Activated CD8-positive, alpha-beta memory T cell treated with anti-CD3 and anti-CD28 coated beads for 24 hours (primary cell): ENCODE measurements around the gene KHNYN.
"Not testable (repeated sequence)": the region's sequence is repeated elsewhere in the genome, so short reads cannot be mapped to it uniquely, and the experiment has no call there.

ENCODE experiments used
- DNase-seq: peaks from one replicate; pipeline ENCODE4 v3.0.0-alpha.2; 2020

KHNYN gene

GRCh38 chr14:24481622-24482324, 52.0 kb downstream of the KHNYN start:
- peak; percentile 78 for DNase-seq

- DNase-seq = not testable (repeated sequence)
Measured at GRCh38 chr14:24482699-24483303, 53.0 kb downstream of the KHNYN start.

- no peak for DNase-seq
Measured at GRCh38 chr14:24483604-24484252, 54.0 kb downstream of the KHNYN start.
